ENCODE data around the gene MFSD11. TPM values are rescaled to one million over a fixed set of nuclear protein-coding genes. Genes with fewer than 3 reads are reported as not detected.

Gene MFSD11
- total RNA-seq, 2 experiments from 2014 or later, result 55.1 to 63.1 TPM

DNA sequence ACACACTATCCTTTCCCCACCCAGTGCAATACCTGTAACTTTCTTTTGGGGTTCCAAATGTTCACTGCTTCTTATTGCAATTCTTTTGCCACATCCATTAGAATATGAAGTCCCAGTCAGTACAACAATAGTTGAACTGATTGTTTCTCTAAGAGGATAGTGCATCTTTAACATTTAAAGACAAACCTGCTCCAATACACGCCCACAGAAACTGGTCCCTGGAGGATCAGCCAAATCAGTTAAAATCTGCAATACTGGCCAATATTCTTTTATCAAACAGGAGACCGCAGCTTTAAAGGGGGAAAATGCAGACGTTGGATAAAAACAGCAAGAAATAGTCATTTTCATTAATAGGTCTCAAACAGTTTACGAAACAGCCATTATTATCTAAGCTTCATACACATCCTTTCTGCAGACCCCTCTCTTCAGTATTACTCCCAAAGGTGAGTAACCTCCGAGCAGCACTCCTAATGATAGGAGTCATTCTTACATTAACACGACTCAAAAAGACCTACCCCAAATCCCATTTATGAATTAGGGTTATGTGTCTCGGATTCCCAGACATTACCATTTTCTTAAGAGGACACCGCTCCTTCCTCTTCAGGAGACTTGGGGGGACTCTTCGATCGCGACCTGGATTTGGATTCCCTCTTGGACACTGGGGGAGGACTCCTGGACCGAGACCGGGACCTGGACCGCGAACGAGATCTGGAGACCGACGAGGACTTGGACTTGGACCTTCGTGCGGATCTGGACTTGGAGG is 2.2 kb upstream of the MFSD11 start:
- no peak overlapping the region for H2AFZ ChIP-seq (ENCODE audit: low read length)
- H3K4me2 ChIP-seq (ENCODE audit: low read length), result peak overlapping the region; percentile 96
- peaks cover 36% of the 10 kb centered on the region for H4K20me1 ChIP-seq (ENCODE audit: insufficient read depth, low read length)
- peak; percentile 52 for DNase-seq (ENCODE audit: low spot score)
- no peak for TF ChIP-seq EZH2phosphoT487 (IDR thresholded peaks at IDR 0.05; ENCODE audit: borderline replicate concordance, low read depth, low read length)
- CTCF ChIA-PET (ENCODE audit: unreplicated experiment), result no interaction called here
- H3K36me3 ChIP-seq (ENCODE audit: insufficient read depth, low read length), result peaks cover 69% of the 10 kb centered on the region
- intact Hi-C loops (cut with micrococcal nuclease; ENCODE audit: unreplicated experiment), result loop anchor here (2.0 to 10.0 kb wide), 7 partner anchors 47 to 1071 kb away; partner anchors contain the start of genes RECQL5, SAP30BP and SEC14L1
- no peaks in the 10 kb centered on the region for H3K9me2 ChIP-seq (ENCODE audit: insufficient read depth, low read length)
- no TSS peak for BruUV-seq (replicated peaks)
- H3K27ac ChIP-seq (ENCODE audit: low read depth, low read length, poor library complexity, severe bottlenecking), result peak overlapping the region; percentile 92
- H3K4me3 ChIP-seq (ENCODE audit: low read depth, low read length, poor library complexity, severe bottlenecking), result peak overlapping the region; percentile 77
- peaks cover 88% of the 10 kb centered on the region for H3K79me2 ChIP-seq (ENCODE audit: insufficient read depth, low read depth, low read length)
- peaks cover 60% of the 10 kb centered on the region for H3K4me1 ChIP-seq (ENCODE audit: insufficient read depth, low read length, poor library complexity, severe bottlenecking)
- POLR2A ChIA-PET, result interaction anchor here (0.8 to 1.9 kb wide), 4 partner anchors 10 to 410 kb away, joined by 3 to 7 read pairs (median 3); partner anchors contain the start of genes JMJD6 and METTL23
- H3K9me3 ChIP-seq (ENCODE audit: low read length), result no peaks in the 10 kb centered on the region

DNA sequence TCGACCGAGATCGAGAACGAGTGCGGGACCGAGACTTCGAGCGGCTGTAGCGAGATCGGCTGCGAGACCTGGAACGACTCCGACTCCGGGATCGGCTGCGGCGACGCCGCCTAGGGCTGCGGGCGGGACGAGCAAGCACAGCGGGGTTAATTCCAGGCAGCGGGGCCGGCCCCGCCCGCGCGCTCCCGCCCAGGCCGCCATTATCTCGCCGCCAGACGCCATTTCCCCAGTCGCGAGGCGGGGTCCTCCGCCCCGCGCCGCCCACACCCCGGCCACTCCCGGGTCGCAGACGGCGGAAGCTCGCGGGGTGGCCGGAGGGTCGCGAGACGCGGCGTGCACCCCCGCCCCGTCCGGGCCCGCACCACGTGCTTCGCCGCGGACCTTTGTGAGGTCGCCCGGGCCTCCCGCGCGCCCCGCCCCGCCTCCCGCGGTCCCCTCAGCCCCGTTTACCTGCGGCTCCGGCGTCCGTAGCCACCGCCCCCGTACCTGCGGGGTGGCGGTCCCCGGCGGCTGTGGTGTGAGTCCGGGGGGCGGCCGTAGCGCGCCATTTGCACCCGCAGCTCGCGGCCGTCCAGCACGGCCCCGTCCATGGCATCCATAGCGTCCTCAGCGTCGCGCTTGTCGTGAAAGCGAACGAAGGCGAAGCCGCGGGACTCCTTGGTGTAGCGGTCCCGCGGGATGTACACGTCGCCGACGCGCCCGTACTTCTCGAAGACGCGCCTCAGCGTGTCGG is 1.4 kb upstream of the MFSD11 start:
- TF ChIP-seq EZH2phosphoT487 (IDR thresholded peaks at IDR 0.05; ENCODE audit: borderline replicate concordance, low read depth, low read length), result no peak
- TF ChIP-seq, protein P1, sequence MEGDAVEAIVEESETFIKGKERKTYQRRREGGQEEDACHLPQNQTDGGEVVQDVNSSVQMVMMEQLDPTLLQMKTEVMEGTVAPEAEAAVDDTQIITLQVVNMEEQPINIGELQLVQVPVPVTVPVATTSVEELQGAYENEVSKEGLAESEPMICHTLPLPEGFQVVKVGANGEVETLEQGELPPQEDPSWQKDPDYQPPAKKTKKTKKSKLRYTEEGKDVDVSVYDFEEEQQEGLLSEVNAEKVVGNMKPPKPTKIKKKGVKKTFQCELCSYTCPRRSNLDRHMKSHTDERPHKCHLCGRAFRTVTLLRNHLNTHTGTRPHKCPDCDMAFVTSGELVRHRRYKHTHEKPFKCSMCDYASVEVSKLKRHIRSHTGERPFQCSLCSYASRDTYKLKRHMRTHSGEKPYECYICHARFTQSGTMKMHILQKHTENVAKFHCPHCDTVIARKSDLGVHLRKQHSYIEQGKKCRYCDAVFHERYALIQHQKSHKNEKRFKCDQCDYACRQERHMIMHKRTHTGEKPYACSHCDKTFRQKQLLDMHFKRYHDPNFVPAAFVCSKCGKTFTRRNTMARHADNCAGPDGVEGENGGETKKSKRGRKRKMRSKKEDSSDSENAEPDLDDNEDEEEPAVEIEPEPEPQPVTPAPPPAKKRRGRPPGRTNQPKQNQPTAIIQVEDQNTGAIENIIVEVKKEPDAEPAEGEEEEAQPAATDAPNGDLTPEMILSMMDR (conservative IDR thresholded peaks at IDR 0.05; ENCODE audit: low read length), result no peak; the same call in 1 of the 2 replicates
- intact Hi-C loops (cut with micrococcal nuclease; ENCODE audit: unreplicated experiment), result loop anchor here (1.0 to 10.0 kb wide), 8 partner anchors 10 to 1072 kb away; partner anchors contain the start of genes JMJD6, METTL23, RECQL5 and SAP30BP
- Histone ChIP-seq H3K4me3 (ENCODE audit: low read depth, low read length, poor library complexity, severe bottlenecking) (peak overlapping the region; percentile 77), H3K4me1 (ENCODE audit: insufficient read depth, low read length, poor library complexity, severe bottlenecking) (peaks cover 59% of the 10 kb centered on the region), H3K36me3 (ENCODE audit: insufficient read depth, low read length) (peaks cover 70% of the 10 kb centered on the region), H3K79me2 (ENCODE audit: insufficient read depth, low read depth, low read length) (peaks cover 87% of the 10 kb centered on the region), H3K4me2 (ENCODE audit: low read length) (peak overlapping the region; percentile 96), H3K9me3 (ENCODE audit: low read length) (no peaks in the 10 kb centered on the region), H3K9me2 (ENCODE audit: insufficient read depth, low read length) (no peaks in the 10 kb centered on the region), H4K20me1 (ENCODE audit: insufficient read depth, low read length) (peaks cover 36% of the 10 kb centered on the region), H2AFZ (ENCODE audit: low read length) (no peak overlapping the region), H3K27ac (ENCODE audit: low read depth, low read length, poor library complexity, severe bottlenecking) (peak overlapping the region; percentile 92)
- ChIA-PET POLR2A (interaction anchor here (1.9 to 2.6 kb wide), 3 partner anchors 9 to 47 kb away, joined by 7 to 12 read pairs (median 10); partner anchors contain the start of genes JMJD6 and METTL23), CTCF (ENCODE audit: unreplicated experiment) (interaction anchor here (0.6 kb wide), 1 partner anchor 355 kb away, joined by 3 read pairs; no protein-coding TSS in a partner anchor)
- peak; percentile 80 for DNase-seq (ENCODE audit: low spot score)
- BruUV-seq (replicated peaks), result no TSS peak

- TF ChIP-seq, protein P1 (conservative IDR thresholded peaks at IDR 0.05; ENCODE audit: low read length), result no peak
- no peak for TF ChIP-seq EZH2phosphoT487 (IDR thresholded peaks at IDR 0.05; ENCODE audit: borderline replicate concordance, low read depth, low read length)
- Histone ChIP-seq H4K20me1 (ENCODE audit: insufficient read depth, low read length) (peaks cover 36% of the 10 kb centered on the region), H2AFZ (ENCODE audit: low read length) (peak within 1 kb of the TSS; percentile 44; the same call in 1 of the 2 replicates), H3K9me3 (ENCODE audit: low read length) (no peaks in the 10 kb centered on the region), H3K9me2 (ENCODE audit: insufficient read depth, low read length) (no peaks in the 10 kb centered on the region), H3K4me3 (ENCODE audit: low read depth, low read length, poor library complexity, severe bottlenecking) (peak within 1 kb of the TSS; percentile 77), H3K4me1 (ENCODE audit: insufficient read depth, low read length, poor library complexity, severe bottlenecking) (peaks cover 53% of the 10 kb centered on the region), H3K4me2 (ENCODE audit: low read length) (peak within 1 kb of the TSS; percentile 96), H3K27ac (ENCODE audit: low read depth, low read length, poor library complexity, severe bottlenecking) (peak within 1 kb of the TSS; percentile 92), H3K36me3 (ENCODE audit: insufficient read depth, low read length) (peaks cover 70% of the 10 kb centered on the region), H3K79me2 (ENCODE audit: insufficient read depth, low read depth, low read length) (peaks cover 80% of the 10 kb centered on the region)
- intact Hi-C loops (cut with micrococcal nuclease; ENCODE audit: unreplicated experiment), result loop anchor here (1.0 to 10.0 kb wide), 8 partner anchors 11 to 1072 kb away; partner anchors contain the start of genes JMJD6, METTL23, RECQL5 and SAP30BP
- POLR2A ChIA-PET, result interaction anchor here (0.7 to 2.6 kb wide), 4 partner anchors 9 to 66 kb away, joined by 3 to 12 read pairs (median 7); no protein-coding TSS in a partner anchor
- no TSS peak for BruUV-seq (replicated peaks)
- DNase-seq (ENCODE audit: low spot score), result peak; percentile 100
- CTCF ChIA-PET (ENCODE audit: unreplicated experiment), result interaction anchor here (0.6 kb wide), 1 partner anchor 356 kb away, joined by 3 read pairs; no protein-coding TSS in a partner anchor
These were observed 740 bp upstream of the MFSD11 start, which contains the start of gene SRSF2 for GRCh38 chr17:76737082-76737675. Gene SRSF2, minus strand, starts transcription at chr17:76737331. Its CDS starts 171 bp downstream, at chr17:76737160.
